Neural cell (in vitro differentiated cells): ENCODE measurements around the gene MARF1. TPM values are rescaled to one million over a fixed set of nuclear protein-coding genes. Genes with fewer than 3 reads are reported as not detected.

Source experiments
- H2AFZ ChIP-seq: fragments of 200-600, 300-800 bp; sonication (generic), shearing (Covaris generic); 2 replicates; pipeline ENCODE4 v1.6.0; 2014; ENCODE audit warnings: low read depth, mild to moderate bottlenecking, antibody characterized with exemption, low read length, moderate library complexity
- H3F3A ChIP-seq: fragments of 200-600 bp; shearing (Covaris generic); 2 replicates; pipeline ENCODE4 v1.6.1; 2016; ENCODE audit warnings: mild to moderate bottlenecking, moderate library complexity, mixed read lengths, antibody characterized with exemption, low read length; ENCODE audit not compliant: insufficient read depth, poor library complexity, severe bottlenecking
- H3K27ac ChIP-seq: fragments of 200-600, 300-800 bp; sonication (generic), shearing (Covaris generic); 2 replicates; pipeline ENCODE4 v1.5.1; 2014; ENCODE audit warnings: mild to moderate bottlenecking, low read length, moderate library complexity
- H3K27me3 ChIP-seq: fragments of 300-800, 200-600 bp; sonication (generic), shearing (Covaris generic); 2 replicates; pipeline ENCODE4 v1.6.0; 2014; ENCODE audit warnings: mild to moderate bottlenecking, low read depth, low read length, moderate library complexity; ENCODE audit not compliant: insufficient read depth
- H3K36me3 ChIP-seq: fragments of 300-800, 200-600 bp; sonication (generic), shearing (Covaris generic); 2 replicates; pipeline ENCODE4 v1.5.1; 2014; ENCODE audit warnings: mild to moderate bottlenecking, antibody characterized with exemption, low read length, moderate library complexity; ENCODE audit not compliant: insufficient read depth
- H3K4me2 ChIP-seq: fragments of 300-800, 200-600 bp; sonication (generic), shearing (Covaris generic); 2 replicates; pipeline ENCODE4 v1.6.0; 2014; ENCODE audit warnings: mild to moderate bottlenecking, low read length
- H3K4me3 ChIP-seq: fragments of 300-800, 200-600 bp; sonication (generic), shearing (Covaris generic); 2 replicates; pipeline ENCODE4 v1.5.1; 2014; ENCODE audit warnings: mild to moderate bottlenecking, low read length, moderate library complexity
- H3K79me2 ChIP-seq: fragments of 200-600 bp; shearing (Covaris generic); replicated peaks from 2 replicates; pipeline ENCODE4 v1.6.0; 2014; ENCODE audit warnings: mild to moderate bottlenecking, low read length, moderate library complexity; ENCODE audit not compliant: insufficient read depth
- H3K9ac ChIP-seq: fragments of 300-800, 200-600 bp; sonication (generic), shearing (Covaris generic); 2 replicates; pipeline ENCODE4 v1.6.1; 2016; ENCODE audit warnings: mild to moderate bottlenecking, low read length, mixed read lengths
- H3K9me2 ChIP-seq: fragments of 200-600 bp; shearing (Covaris generic); 2 replicates; pipeline ENCODE4 v1.6.1; 2016; ENCODE audit warnings: mild to moderate bottlenecking, low read length, mixed read lengths; ENCODE audit not compliant: insufficient read depth
- H3K9me3 ChIP-seq: fragments of 200-600, 300-800 bp; sonication (generic), shearing (Covaris generic); 2 replicates; pipeline ENCODE4 v1.6.1; 2016; ENCODE audit warnings: mild to moderate bottlenecking, mixed run types, low read length, moderate library complexity, mixed read lengths
- H4K20me1 ChIP-seq: fragments of 200-600 bp; shearing (Covaris generic); 2 replicates; pipeline ENCODE4 v1.6.1; 2016; ENCODE audit warnings: mild to moderate bottlenecking, mixed run types; ENCODE audit not compliant: insufficient read depth
- EP300 ChIP-seq: fragments of 450-650 bp; conservative IDR thresholded peaks from 2 replicates; pipeline ENCODE4 v1.6.1; 2014; ENCODE audit warnings: antibody characterized with exemption, mild to moderate bottlenecking, moderate library complexity; ENCODE audit not compliant: poor library complexity, severe bottlenecking
- EZH2 ChIP-seq: fragments of 200-600, 300-800 bp; shearing (Covaris generic), sonication (generic); IDR thresholded peaks from 2 replicates; pipeline ENCODE4 v1.6.1; 2014; ENCODE audit warnings: antibody characterized with exemption, low read length, borderline replicate concordance, mild to moderate bottlenecking; ENCODE audit not compliant: insufficient read depth, poor library complexity, severe bottlenecking
- MXI1 ChIP-seq: fragments of 450-650 bp; conservative IDR thresholded peaks from 2 replicates; pipeline ENCODE4 v1.6.1; 2014; ENCODE audit warnings: antibody characterized with exemption, mild to moderate bottlenecking; ENCODE audit not compliant: poor library complexity, severe bottlenecking
- POLR2AphosphoS5 ChIP-seq: IDR thresholded peaks from 2 replicates; pipeline ENCODE4 v1.6.1; 2012
- RAD21 ChIP-seq: fragments of 450-650 bp; conservative IDR thresholded peaks from 2 replicates; pipeline ENCODE4 v1.6.1; 2014; ENCODE audit warnings: antibody characterized with exemption, mild to moderate bottlenecking, moderate library complexity
- SMC3 ChIP-seq: fragments of 450-650 bp; conservative IDR thresholded peaks from 2 replicates; pipeline ENCODE4 v1.6.1; 2014; ENCODE audit warnings: antibody characterized with exemption, mild to moderate bottlenecking, moderate library complexity; ENCODE audit not compliant: poor library complexity
- TAF1 ChIP-seq: IDR thresholded peaks from 2 replicates; pipeline ENCODE4 v1.6.1; 2012; ENCODE audit warnings: low read depth
- polyA plus RNA-seq: library from polyadenylated mRNA; depleted of rRNA; stranded (reverse); fragments of >200 nt; gene quantifications from 2 replicates; pipeline ENCODE4 v1.2.3, GENCODE V29; 2014
- TF ChIP-seq, protein P1 (sequence below): fragments of 450-650 bp; IDR thresholded peaks from 2 replicates; pipeline ENCODE4 v1.5.1; 2014; ENCODE audit warnings: antibody characterized with exemption, mild to moderate bottlenecking, moderate library complexity; ENCODE audit not compliant: poor library complexity, severe bottlenecking
- TF ChIP-seq, protein P2 (sequence below): IDR thresholded peaks from 2 replicates; pipeline ENCODE4 v1.6.1; 2012; ENCODE audit warnings: borderline replicate concordance

The MARF1 gene
- polyA plus RNA-seq, 1 donor from 2014 or later = 23.2 TPM

DNA sequence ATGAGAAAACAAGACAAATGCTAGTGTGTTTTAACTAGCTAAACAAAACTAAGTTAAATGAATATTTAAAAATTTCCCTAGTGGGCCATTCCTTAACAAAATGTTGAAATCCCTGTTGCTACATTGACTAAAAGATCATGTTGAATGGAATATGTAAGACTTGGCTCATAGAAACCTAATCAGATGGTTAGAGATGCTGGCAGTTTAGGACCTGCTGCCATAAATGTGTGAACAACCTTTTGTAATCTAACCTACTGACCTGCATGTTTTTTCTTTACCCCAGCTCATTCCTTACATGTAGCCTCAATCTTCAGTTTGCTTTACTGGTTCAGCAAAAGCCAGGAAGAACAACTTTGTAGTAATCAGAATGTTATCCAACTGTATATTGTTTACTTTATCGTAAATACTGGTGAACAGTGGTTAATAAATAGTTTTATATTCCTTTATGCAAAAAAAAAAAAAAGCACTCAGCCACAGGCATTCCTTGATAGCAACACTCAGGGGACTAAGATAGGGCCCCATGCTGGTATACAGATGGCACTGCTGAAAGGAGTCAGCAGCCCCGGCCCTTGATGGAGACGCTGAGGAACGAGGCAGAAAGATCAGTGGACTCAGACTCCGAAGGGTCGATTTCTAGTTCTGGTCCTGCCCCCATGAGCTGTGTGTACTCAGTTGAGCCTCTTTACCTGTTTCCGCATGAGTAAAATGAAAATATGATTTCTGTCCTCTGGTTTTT lies 78.2 kb downstream of the MARF1 start:
- Histone ChIP-seq H3K4me3 (no peak overlapping the region), H3K9me3 (no peaks in the 10 kb centered on the region), H4K20me1 (no peaks in the 10 kb centered on the region), H2AFZ (no peak overlapping the region), H3K9ac (no peak overlapping the region), H3K27ac (no peak overlapping the region), H3K9me2 (no peaks in the 10 kb centered on the region), H3K27me3 (no peaks in the 10 kb centered on the region), H3K4me2 (no peak overlapping the region), H3K36me3 (peaks cover 5% of the 10 kb centered on the region), H3K79me2 (no peaks in the 10 kb centered on the region), H3F3A (no peaks in the 10 kb centered on the region)
- no peak for TF ChIP-seq EP300
- TF ChIP-seq, protein P1, sequence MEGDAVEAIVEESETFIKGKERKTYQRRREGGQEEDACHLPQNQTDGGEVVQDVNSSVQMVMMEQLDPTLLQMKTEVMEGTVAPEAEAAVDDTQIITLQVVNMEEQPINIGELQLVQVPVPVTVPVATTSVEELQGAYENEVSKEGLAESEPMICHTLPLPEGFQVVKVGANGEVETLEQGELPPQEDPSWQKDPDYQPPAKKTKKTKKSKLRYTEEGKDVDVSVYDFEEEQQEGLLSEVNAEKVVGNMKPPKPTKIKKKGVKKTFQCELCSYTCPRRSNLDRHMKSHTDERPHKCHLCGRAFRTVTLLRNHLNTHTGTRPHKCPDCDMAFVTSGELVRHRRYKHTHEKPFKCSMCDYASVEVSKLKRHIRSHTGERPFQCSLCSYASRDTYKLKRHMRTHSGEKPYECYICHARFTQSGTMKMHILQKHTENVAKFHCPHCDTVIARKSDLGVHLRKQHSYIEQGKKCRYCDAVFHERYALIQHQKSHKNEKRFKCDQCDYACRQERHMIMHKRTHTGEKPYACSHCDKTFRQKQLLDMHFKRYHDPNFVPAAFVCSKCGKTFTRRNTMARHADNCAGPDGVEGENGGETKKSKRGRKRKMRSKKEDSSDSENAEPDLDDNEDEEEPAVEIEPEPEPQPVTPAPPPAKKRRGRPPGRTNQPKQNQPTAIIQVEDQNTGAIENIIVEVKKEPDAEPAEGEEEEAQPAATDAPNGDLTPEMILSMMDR = no peak
- no peak for TF ChIP-seq TAF1
- no peak for TF ChIP-seq MXI1
- TF ChIP-seq RAD21 = no peak
- TF ChIP-seq, protein P2, sequence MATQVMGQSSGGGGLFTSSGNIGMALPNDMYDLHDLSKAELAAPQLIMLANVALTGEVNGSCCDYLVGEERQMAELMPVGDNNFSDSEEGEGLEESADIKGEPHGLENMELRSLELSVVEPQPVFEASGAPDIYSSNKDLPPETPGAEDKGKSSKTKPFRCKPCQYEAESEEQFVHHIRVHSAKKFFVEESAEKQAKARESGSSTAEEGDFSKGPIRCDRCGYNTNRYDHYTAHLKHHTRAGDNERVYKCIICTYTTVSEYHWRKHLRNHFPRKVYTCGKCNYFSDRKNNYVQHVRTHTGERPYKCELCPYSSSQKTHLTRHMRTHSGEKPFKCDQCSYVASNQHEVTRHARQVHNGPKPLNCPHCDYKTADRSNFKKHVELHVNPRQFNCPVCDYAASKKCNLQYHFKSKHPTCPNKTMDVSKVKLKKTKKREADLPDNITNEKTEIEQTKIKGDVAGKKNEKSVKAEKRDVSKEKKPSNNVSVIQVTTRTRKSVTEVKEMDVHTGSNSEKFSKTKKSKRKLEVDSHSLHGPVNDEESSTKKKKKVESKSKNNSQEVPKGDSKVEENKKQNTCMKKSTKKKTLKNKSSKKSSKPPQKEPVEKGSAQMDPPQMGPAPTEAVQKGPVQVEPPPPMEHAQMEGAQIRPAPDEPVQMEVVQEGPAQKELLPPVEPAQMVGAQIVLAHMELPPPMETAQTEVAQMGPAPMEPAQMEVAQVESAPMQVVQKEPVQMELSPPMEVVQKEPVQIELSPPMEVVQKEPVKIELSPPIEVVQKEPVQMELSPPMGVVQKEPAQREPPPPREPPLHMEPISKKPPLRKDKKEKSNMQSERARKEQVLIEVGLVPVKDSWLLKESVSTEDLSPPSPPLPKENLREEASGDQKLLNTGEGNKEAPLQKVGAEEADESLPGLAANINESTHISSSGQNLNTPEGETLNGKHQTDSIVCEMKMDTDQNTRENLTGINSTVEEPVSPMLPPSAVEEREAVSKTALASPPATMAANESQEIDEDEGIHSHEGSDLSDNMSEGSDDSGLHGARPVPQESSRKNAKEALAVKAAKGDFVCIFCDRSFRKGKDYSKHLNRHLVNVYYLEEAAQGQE = no peak
- no peak for TF ChIP-seq POLR2AphosphoS5
- no peak for TF ChIP-seq SMC3
- no peak for TF ChIP-seq EZH2

DNA sequence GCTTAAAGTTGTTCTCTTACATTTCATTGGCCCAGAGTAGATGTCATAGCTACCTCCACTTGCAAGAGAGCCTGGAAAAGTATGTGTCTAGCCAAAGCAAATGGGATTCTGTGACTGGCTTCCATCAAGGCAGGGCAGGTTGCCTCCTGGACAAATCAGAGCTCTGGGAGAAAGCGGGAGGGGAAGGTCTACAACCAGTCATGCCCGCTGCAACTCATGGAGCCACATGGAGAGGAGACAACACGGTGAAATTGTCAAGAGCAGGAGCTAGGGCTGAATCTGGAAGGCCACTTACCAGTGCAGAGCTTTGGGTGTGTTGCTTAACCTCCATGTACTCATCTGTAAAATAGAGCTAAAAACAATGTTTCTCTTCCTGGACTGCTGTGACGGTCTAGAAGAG lies 83.8 kb downstream of the MARF1 start:
- no peaks in the 10 kb centered on the region for H3K79me2 ChIP-seq
- no peak overlapping the region for H2AFZ ChIP-seq
- H3K27ac ChIP-seq = no peak overlapping the region
- H3K27me3 ChIP-seq = no peaks in the 10 kb centered on the region
- no peak overlapping the region for H3K4me3 ChIP-seq
- H3F3A ChIP-seq = no peaks in the 10 kb centered on the region
- no peaks in the 10 kb centered on the region for H3K9me3 ChIP-seq
- no peaks in the 10 kb centered on the region for H3K36me3 ChIP-seq
- H4K20me1 ChIP-seq = no peaks in the 10 kb centered on the region
- H3K9me2 ChIP-seq = no peaks in the 10 kb centered on the region
- H3K9ac ChIP-seq = no peak overlapping the region
- TF ChIP-seq EP300 (no peak), POLR2AphosphoS5 (no peak), SMC3 (no peak), MXI1 (no peak), EZH2 (no peak), TAF1 (no peak), RAD21 (no peak)
- TF ChIP-seq, protein P2 = no peak
- TF ChIP-seq, protein P1 = no peak
- H3K4me2 ChIP-seq = no peak overlapping the region
